OCI-LY3 (cell line): Measurements from ENCODE around the gene MAGEB17.

Source experiments
- H2AFZ ChIP-seq: fragments of 200-600, 300-600 bp; shearing (Covaris generic); 2 replicates; pipeline ENCODE4 v1.6.0; 2014; ENCODE audit warnings: antibody characterized with exemption, low read depth, low read length
- H3K27ac ChIP-seq: fragments of 200-600, 300-600 bp; sonication (generic); 2 replicates; pipeline ENCODE4 v1.5.1; 2014; ENCODE audit warnings: mild to moderate bottlenecking, low read length, moderate library complexity, mixed read lengths
- H3K27me3 ChIP-seq: fragments of 200-600, 300-600 bp; sonication (generic); 2 replicates; pipeline ENCODE4 v1.6.1; 2014; ENCODE audit warnings: low read depth, low read length, mixed read lengths
- H3K36me3 ChIP-seq: fragments of 200-600, 300-600 bp; sonication (generic); replicated peaks from 2 replicates; pipeline ENCODE3; 2014; ENCODE audit warnings: low read depth, low read length, mixed read lengths
- H3K4me1 ChIP-seq: fragments of 300-600, 200-600 bp; sonication (generic); 2 replicates; pipeline ENCODE4 v1.6.1; 2014; ENCODE audit warnings: low read length, mixed read lengths
- H3K4me2 ChIP-seq: fragments of 200-600, 300-600 bp; sonication (generic); 2 replicates; pipeline ENCODE4 v1.6.1; 2014; ENCODE audit warnings: low read length, mixed read lengths
- H3K4me3 ChIP-seq: fragments of 300-600, 200-600 bp; sonication (generic); 2 replicates; pipeline ENCODE4 v1.5.1; 2014; ENCODE audit warnings: antibody characterized with exemption, mild to moderate bottlenecking, low read length, moderate library complexity
- H3K79me2 ChIP-seq: fragments of 300-600, 200-600 bp; shearing (Covaris generic); 2 replicates; pipeline ENCODE4 v1.6.1; 2014; ENCODE audit warnings: mild to moderate bottlenecking, low read length, mixed read lengths
- H3K9ac ChIP-seq: fragments of 300-600, 200-600 bp; shearing (Covaris generic); 2 replicates; pipeline ENCODE4 v1.6.0; 2014; ENCODE audit warnings: mild to moderate bottlenecking, low read length, moderate library complexity
- H3K9me3 ChIP-seq: fragments of 200-600, 300-600 bp; shearing (Covaris generic); 2 replicates; pipeline ENCODE4 v1.6.1; 2014; ENCODE audit warnings: low read length, mixed read lengths; ENCODE audit not compliant: insufficient read depth
- H4K20me1 ChIP-seq: fragments of 200-600, 300-600 bp; sonication (generic); 2 replicates; pipeline ENCODE4 v1.6.1; 2016; ENCODE audit warnings: low read length, mixed read lengths; ENCODE audit not compliant: insufficient read depth
- CTCF ChIP-seq: fragments of 200-600, 300-600 bp; sonication (generic); IDR thresholded peaks from 2 replicates; pipeline ENCODE4 v1.5.1; 2014; ENCODE audit warnings: antibody characterized with exemption, low read length, low read depth
- EZH2phosphoT487 ChIP-seq: fragments of 200-600 bp; shearing (Covaris generic); IDR thresholded peaks from 2 replicates; pipeline ENCODE4 v1.6.1; 2018; ENCODE audit warnings: antibody characterized with exemption, mixed run types, low read depth

The MAGEB17 gene

GRCh38 chrX:16187024-16187760 is 19.9 kb downstream of the MAGEB17 start:
- Histone ChIP-seq H4K20me1 (no peaks in the 10 kb centered on the region), H3K9ac (no peak overlapping the region), H3K79me2 (no peaks in the 10 kb centered on the region), H3K4me3 (no peak overlapping the region), H2AFZ (no peak overlapping the region), H3K4me2 (no peak overlapping the region), H3K27me3 (no peaks in the 10 kb centered on the region), H3K4me1 (peaks cover 12% of the 10 kb centered on the region), H3K27ac (no peak overlapping the region), H3K36me3 (no peaks in the 10 kb centered on the region), H3K9me3 (no peaks in the 10 kb centered on the region)
- no peak for TF ChIP-seq CTCF
- no peak for TF ChIP-seq EZH2phosphoT487

- TF ChIP-seq CTCF = no peak
- TF ChIP-seq EZH2phosphoT487 = no peak
- Histone ChIP-seq H3K9me3 (no peaks in the 10 kb centered on the region), H2AFZ (no peak overlapping the region), H3K9ac (no peak overlapping the region), H3K4me2 (no peak overlapping the region), H3K27me3 (no peaks in the 10 kb centered on the region), H4K20me1 (no peaks in the 10 kb centered on the region), H3K4me1 (peaks cover 12% of the 10 kb centered on the region), H3K27ac (no peak overlapping the region), H3K36me3 (no peaks in the 10 kb centered on the region), H3K79me2 (no peaks in the 10 kb centered on the region), H3K4me3 (no peak overlapping the region)
These were observed 21.4 kb downstream of the MAGEB17 start for GRCh38 chrX:16188687-16189086.

GRCh38 chrX:16191605-16192004 is 24.3 kb downstream of the MAGEB17 start:
- H3K4me2 ChIP-seq = no peak overlapping the region
- no peaks in the 10 kb centered on the region for H3K9me3 ChIP-seq
- no peaks in the 10 kb centered on the region for H4K20me1 ChIP-seq
- no peak for TF ChIP-seq CTCF
- no peak for TF ChIP-seq EZH2phosphoT487
- H3K27ac ChIP-seq = no peak overlapping the region
- no peaks in the 10 kb centered on the region for H3K36me3 ChIP-seq
- no peak overlapping the region for H3K4me3 ChIP-seq
- no peak overlapping the region for H2AFZ ChIP-seq
- H3K4me1 ChIP-seq = no peaks in the 10 kb centered on the region
- H3K27me3 ChIP-seq = no peaks in the 10 kb centered on the region
- no peaks in the 10 kb centered on the region for H3K79me2 ChIP-seq
- H3K9ac ChIP-seq = no peak overlapping the region

GRCh38 chrX:16196829-16197228 is 29.5 kb downstream of the MAGEB17 start:
- H3K4me2 ChIP-seq = no peak overlapping the region
- no peak for TF ChIP-seq CTCF
- TF ChIP-seq EZH2phosphoT487 = no peak
- H3K27me3 ChIP-seq = no peaks in the 10 kb centered on the region
- H3K4me1 ChIP-seq = no peaks in the 10 kb centered on the region
- no peaks in the 10 kb centered on the region for H4K20me1 ChIP-seq
- H2AFZ ChIP-seq = no peak overlapping the region
- no peaks in the 10 kb centered on the region for H3K79me2 ChIP-seq
- no peaks in the 10 kb centered on the region for H3K9me3 ChIP-seq
- no peaks in the 10 kb centered on the region for H3K36me3 ChIP-seq
- no peak overlapping the region for H3K27ac ChIP-seq
- H3K9ac ChIP-seq = no peak overlapping the region
- no peak overlapping the region for H3K4me3 ChIP-seq
